Gastrocnemius medialis (tissue), 4 donors: ENCODE data around the gene XXYLT1. TPM values are rescaled to one million over a fixed set of nuclear protein-coding genes. Genes with fewer than 3 reads are reported as not detected.

Source experiments
- ATAC-seq, 2 donors: fragments of 150-250 bp; one replicate each; pipeline ENCODE4 v1.9.1; 2016
- DNase-seq, 2 donors: peaks; one replicate each; pipeline ENCODE4 v3.0.0-alpha.2; 2019
- H3K27ac ChIP-seq, 4 donors: fragments of 200-600 bp; sonication (generic); 1 replicate in 1 of 4; 2 replicates in 3 of 4; pipeline ENCODE4 v1.5.1; 2016 to 2018; ENCODE audit warnings: mild to moderate bottlenecking in 2 of 4, moderate library complexity in 1 of 4
- H3K27me3 ChIP-seq, 3 donors: fragments of 200-600 bp; sonication (generic) in 2 of 3; 1 replicate in 1 of 3; 2 replicates in 2 of 3; pipeline versions ENCODE4 v1.5.1 to v1.6.0; 2016 to 2019; ENCODE audit warnings: mild to moderate bottlenecking in 1 of 3, moderate library complexity in 1 of 3
- H3K36me3 ChIP-seq, 2 donors: fragments of 200-600 bp; sonication (generic) in 1 of 2; one replicate each; pipeline ENCODE4 v1.5.1; 2017 to 2018
- H3K4me1 ChIP-seq, 2 donors: fragments of 200-600 bp; sonication (generic) in 1 of 2; one replicate each; pipeline ENCODE4 v1.5.1; 2016 to 2017; ENCODE audit warnings: mild to moderate bottlenecking in 2 of 2
- H3K4me3 ChIP-seq, 4 donors: fragments of 200-600 bp; sonication (generic) in 3 of 4; 1 replicate in 1 of 4; 2 replicates in 3 of 4; pipeline ENCODE4 v1.5.1; 2016 to 2019; ENCODE audit warnings: mild to moderate bottlenecking in 2 of 4
- H3K9me3 ChIP-seq, 3 donors: fragments of 200-600 bp; sonication (generic) in 2 of 3; 1 replicate in 1 of 3; 2 replicates in 2 of 3; pipeline ENCODE4 v1.5.1; 2016 to 2019
- POLR2A ChIP-seq, 2 donors: fragments of 450-650 bp; IDR thresholded peaks; one replicate each; pipeline ENCODE4 v1.6.1; 2017; ENCODE audit warnings: antibody characterized with exemption in 2 of 2, mild to moderate bottlenecking in 2 of 2, moderate library complexity in 2 of 2
- in situ Hi-C, 4 donors: fragments of 200-750 bp; cut with MboI; loops; one replicate each; pipeline versions ENCODE4 v1.15.0 to v1.8.0; 2017; ENCODE audit warnings: low sequenced_read_pairs in 4 of 4
- intact Hi-C: fragments of 100-400 bp; cut with DNase I; formaldehyde crosslinking; loops from one replicate; pipeline ENCODE4 v1.15.1; 2023; ENCODE audit warnings: low total_unique reads
- total RNA-seq, 4 donors: library from RNA; depleted of rRNA; stranded (reverse); fragments of >200 nt; gene quantifications; one replicate each; pipeline versions ENCODE4 v1.1.0 to v1.2.3, GENCODE V29; 2016
- TF ChIP-seq, protein P1 (sequence below), 5 experiments: fragments of 450-650 bp in 3 of 5; fragments of 200-600 bp in 2 of 5; sonication (generic) in 2 of 5; IDR thresholded peaks in 4 of 5; conservative IDR thresholded peaks in 1 of 5; 1 replicate in 4 of 5; 2 replicates in 1 of 5; pipeline ENCODE4 v1.5.1; 2016 to 2019; ENCODE audit warnings: antibody characterized with exemption in 5 of 5, mild to moderate bottlenecking in 3 of 5, moderate library complexity in 3 of 5

Gene XXYLT1
- total RNA-seq, 4 donors from 2014 or later: 0.87 to 3.1 (median 1.3) TPM

DNA sequence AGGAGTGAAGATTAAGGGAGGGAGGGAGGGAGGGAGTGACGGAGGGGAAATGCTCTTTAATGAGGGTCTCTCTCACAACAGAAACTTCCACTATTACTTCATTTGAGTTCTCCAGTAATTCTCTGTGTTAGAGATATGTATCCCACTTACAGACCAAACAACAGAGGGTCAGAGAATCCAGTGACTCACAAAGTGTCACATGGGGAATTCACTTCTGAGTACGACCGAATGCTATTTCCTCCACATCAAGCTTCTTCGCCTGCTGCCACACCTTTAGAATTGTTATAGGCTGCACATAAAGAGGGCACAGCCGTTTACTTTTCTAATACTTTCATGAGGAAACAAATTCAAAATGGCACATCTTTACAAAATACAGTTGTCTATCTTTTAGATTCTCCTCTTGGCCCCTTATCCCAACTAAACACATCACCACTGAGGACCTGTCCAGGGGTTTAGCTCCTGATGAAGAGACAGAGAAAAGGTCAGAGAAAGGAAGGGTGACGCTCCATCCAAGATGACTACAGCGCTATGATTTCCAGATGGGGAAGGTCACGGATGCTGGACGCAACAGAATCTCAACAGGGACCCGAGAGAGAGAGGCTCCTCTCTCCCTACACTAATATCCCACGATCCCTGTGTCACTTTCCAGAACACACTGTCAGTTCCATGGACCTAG lies 119.0 kb downstream of the XXYLT1 start:
- no peak for TF ChIP-seq POLR2A (IDR thresholded peaks at IDR 0.05)
- ATAC-seq (no peak), DNase-seq (no peak)
- no peaks in the 10 kb centered on the region for H3K36me3 ChIP-seq
- intact Hi-C loops (no loop called here), in situ Hi-C loops (loop anchor here in 1 of 4 donors (10.0 kb wide), 1 partner anchor 103 kb away; no protein-coding TSS in a partner anchor)
- H3K4me1 ChIP-seq: peaks cover 38 to 64% of the 10 kb centered on the region in 2 donors
- no peak overlapping the region for H3K4me3 ChIP-seq
- H3K27ac ChIP-seq: peak overlapping the region; percentile 67 to 78 (median 78)
- H3K9me3 ChIP-seq: no peaks in the 10 kb centered on the region
- H3K27me3 ChIP-seq: no peaks in the 10 kb centered on the region

DNA sequence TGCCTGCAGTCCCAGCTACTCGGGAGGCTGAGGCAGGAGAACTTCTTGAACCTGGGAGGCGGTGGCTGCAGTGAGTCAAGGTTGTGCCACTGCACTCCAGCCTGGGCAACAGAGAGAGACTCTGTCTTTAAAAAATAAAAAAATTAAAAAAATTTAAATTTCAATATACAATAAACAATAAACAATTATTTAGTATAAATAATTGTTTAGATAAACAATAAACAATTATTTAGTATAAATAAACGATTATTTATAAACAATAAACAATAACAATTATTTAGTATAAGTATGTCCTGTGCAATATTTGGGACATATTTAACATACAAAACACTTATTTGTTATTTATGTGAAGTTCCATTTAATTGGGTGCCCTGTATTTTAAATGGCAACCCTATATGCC lies 119.6 kb downstream of the XXYLT1 start:
- peaks cover 38 to 64% of the 10 kb centered on the region in 2 donors for H3K4me1 ChIP-seq
- intact Hi-C loops: no loop called here

DNA sequence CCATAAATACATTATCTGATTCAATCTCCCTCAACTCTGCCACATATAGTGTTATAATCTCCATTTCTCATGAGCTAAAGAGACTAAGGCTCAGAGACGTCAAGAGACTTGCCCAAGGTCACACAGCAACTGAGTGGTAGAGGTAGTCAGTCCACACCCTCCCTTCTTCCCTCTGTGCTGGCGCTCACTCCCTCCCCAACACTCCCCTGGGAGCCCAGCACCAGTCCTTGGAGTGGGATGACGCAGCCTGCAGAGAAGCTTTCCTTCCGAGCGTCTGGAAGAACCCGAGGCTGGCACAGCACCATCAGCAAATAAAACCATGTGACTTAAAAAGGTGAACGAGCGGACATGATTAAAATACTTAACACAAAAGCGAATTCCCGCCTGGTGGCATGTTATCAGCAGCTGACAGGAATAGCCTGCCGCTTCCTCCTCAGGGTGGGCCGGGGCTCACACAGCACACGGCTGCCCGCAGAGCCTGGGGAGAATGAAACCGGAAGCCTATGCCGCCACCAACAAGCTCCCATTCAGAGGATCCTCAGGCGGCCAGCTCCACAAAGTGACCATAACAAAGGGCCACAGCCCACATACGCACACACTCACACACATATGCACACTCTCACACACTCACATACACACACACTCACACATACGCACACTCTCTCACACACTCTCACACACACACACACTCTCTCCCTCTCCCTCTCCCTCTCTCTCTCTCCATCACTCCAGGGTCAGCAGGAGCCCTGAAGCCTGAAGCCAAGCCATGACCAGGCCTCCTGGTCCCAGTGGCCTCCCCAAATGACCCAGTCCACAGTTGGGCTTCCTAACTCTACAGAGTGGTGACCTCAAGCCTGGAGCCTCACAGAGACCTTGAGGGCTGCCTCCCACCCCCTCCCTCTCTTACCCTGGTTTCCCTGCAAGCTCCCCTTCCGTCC lies 120.5 kb downstream of the XXYLT1 start:
- Histone ChIP-seq H3K27ac (peak overlapping the region; percentile 39 to 78 (median 78)), H3K9me3 (no peaks in the 10 kb centered on the region), H3K27me3 (no peaks in the 10 kb centered on the region), H3K36me3 (no peaks in the 10 kb centered on the region), H3K4me1 (peaks cover 30 to 54% of the 10 kb centered on the region in 2 donors), H3K4me3 (peak overlapping the region in 3 of 4 donors; percentile 5 to 17 (median 13))
- TF ChIP-seq, protein P1, sequence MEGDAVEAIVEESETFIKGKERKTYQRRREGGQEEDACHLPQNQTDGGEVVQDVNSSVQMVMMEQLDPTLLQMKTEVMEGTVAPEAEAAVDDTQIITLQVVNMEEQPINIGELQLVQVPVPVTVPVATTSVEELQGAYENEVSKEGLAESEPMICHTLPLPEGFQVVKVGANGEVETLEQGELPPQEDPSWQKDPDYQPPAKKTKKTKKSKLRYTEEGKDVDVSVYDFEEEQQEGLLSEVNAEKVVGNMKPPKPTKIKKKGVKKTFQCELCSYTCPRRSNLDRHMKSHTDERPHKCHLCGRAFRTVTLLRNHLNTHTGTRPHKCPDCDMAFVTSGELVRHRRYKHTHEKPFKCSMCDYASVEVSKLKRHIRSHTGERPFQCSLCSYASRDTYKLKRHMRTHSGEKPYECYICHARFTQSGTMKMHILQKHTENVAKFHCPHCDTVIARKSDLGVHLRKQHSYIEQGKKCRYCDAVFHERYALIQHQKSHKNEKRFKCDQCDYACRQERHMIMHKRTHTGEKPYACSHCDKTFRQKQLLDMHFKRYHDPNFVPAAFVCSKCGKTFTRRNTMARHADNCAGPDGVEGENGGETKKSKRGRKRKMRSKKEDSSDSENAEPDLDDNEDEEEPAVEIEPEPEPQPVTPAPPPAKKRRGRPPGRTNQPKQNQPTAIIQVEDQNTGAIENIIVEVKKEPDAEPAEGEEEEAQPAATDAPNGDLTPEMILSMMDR (IDR thresholded peaks at IDR 0.05 in 4 of 5, conservative IDR thresholded peaks at IDR 0.05 in 1 of 5): no peak
- no peak for TF ChIP-seq POLR2A (IDR thresholded peaks at IDR 0.05)
- intact Hi-C loops (no loop called here), in situ Hi-C loops (loop anchor here in 1 of 4 donors (10.0 kb wide), 1 partner anchor 104 kb away; no protein-coding TSS in a partner anchor)
- DNase-seq (peak in 1 of 2 donors; percentile 33), ATAC-seq (peak; percentile 13 to 25)

More for the DNA sequence above, 119.6 kb downstream of the XXYLT1 start:
- Histone ChIP-seq H3K27me3 (no peaks in the 10 kb centered on the region), H3K9me3 (no peaks in the 10 kb centered on the region), H3K4me3 (no peak overlapping the region), H3K27ac (peak overlapping the region; percentile 67 to 78 (median 78)), H3K36me3 (no peaks in the 10 kb centered on the region)
- ATAC-seq (no peak), DNase-seq (no peak)
- in situ Hi-C loops: loop anchor here in 1 of 4 donors (10.0 kb wide), 1 partner anchor 103 kb away; no protein-coding TSS in a partner anchor
- TF ChIP-seq POLR2A (IDR thresholded peaks at IDR 0.05): no peak

DNA sequence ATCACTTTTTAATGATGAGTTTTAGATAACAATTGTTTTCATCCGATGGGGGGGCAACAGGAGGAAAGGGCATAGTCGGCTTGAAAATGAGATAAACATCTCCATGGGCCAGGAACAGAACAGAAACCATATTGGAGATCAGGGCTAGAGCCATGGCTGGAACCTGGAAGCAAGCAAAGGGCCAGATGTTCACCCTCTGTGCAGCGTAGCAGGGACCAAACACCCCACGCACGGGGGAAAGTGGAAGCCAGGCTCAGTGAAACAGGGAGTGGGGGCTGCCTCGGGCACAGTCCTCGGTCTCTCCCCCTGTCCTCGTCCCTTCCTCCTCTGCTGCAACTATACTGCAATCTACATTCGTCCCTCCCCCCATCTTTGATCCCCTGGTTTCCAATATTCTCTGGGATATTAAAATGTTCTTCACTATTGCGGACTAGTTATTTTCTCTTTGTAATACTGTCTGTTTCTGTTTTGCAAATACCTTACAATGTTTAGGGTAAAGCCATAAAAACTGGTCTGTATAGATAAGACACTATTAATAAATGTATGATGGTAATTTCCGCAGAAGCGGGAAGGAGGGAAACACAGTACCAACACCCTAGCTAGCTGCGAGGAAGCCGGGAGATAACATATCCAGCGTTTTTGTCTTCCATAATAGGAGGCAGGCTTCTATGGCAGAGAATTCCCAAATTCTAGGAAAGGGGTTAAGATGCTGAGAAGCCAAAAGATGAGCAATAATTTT lies 121.5 kb downstream of the XXYLT1 start:
- in situ Hi-C loops: loop anchor here in 1 of 4 donors (10.0 to 25.0 kb wide), 2 partner anchors 105 to 363 kb away; no protein-coding TSS in a partner anchor
- Histone ChIP-seq H3K4me1 (peaks cover 20 to 44% of the 10 kb centered on the region in 2 donors), H3K9me3 (no peaks in the 10 kb centered on the region), H3K27ac (peak overlapping the region; percentile 39 to 78 (median 78)), H3K27me3 (no peaks in the 10 kb centered on the region), H3K36me3 (no peaks in the 10 kb centered on the region), H3K4me3 (no peak overlapping the region)
- DNase-seq: no peak
- TF ChIP-seq, protein P1 (IDR thresholded peaks at IDR 0.05 in 4 of 5, conservative IDR thresholded peaks at IDR 0.05 in 1 of 5): no peak
- TF ChIP-seq POLR2A (IDR thresholded peaks at IDR 0.05): no peak
- ATAC-seq: no peak
- intact Hi-C loops: no loop called here

DNA sequence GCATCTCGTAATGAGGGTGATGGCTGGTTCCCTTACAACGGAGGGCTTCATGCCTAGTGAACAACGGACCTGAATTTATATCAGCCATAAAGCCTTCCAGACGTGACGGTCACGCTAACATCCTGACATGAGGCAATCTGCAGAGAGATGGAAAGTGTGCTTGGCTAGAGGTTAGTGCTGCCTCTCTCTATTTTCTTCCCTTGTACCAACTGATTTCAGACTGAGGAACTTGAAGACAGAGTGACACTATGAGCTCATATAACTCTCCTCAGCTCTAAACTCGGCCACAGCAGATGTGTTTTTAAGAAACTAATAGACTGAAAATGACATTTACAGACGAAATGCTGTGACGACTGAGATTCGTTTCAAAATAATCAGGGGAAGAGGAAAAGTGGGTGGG lies 122.4 kb downstream of the XXYLT1 start:
- no peak for ATAC-seq
- H3K4me1 ChIP-seq: peaks cover 11 to 35% of the 10 kb centered on the region in 2 donors
- TF ChIP-seq, protein P1 (IDR thresholded peaks at IDR 0.05 in 4 of 5, conservative IDR thresholded peaks at IDR 0.05 in 1 of 5): no peak
- TF ChIP-seq POLR2A (IDR thresholded peaks at IDR 0.05): no peak
- in situ Hi-C loops (loop anchor here in 1 of 4 donors (25.0 kb wide), 1 partner anchor 364 kb away; no protein-coding TSS in a partner anchor), intact Hi-C loops (no loop called here)
- no peaks in the 10 kb centered on the region for H3K9me3 ChIP-seq
- DNase-seq: no peak
- peak overlapping the region; percentile 35 to 78 (median 78) for H3K27ac ChIP-seq
- H3K27me3 ChIP-seq: no peaks in the 10 kb centered on the region
- H3K36me3 ChIP-seq: no peaks in the 10 kb centered on the region
- H3K4me3 ChIP-seq: peak overlapping the region in 1 of 4 donors; percentile 35
